ENCODE measurements around the gene TMPRSS11B.
"Not testable (repeated sequence)": the region's sequence is repeated elsewhere in the genome, so short reads cannot be mapped to it uniquely, and the experiment has no call there.

The TMPRSS11B gene

DNA sequence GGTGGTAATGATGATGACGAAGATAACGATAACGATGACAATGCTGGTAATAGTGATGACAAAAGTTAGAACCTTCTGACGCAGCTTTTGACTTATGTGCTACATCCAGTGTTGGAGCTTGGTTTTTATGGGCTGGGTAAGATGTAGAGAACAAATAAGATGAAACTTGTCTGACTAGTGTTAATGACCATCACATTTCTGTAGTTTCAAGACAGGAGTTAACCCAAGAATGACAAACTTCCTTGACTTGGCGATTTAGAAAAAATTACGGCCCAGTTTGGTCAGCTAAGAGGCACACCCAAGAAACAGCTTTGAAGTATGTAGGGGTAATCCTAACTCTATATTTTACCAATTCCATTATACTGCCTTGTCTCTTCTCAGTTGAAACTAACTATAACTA, at the start of gene TMPRSS11B:
Gene TMPRSS11B, minus strand, starts transcription at position 101 of the 400 bp plus-strand sequence. CDS start 136 bp downstream, outside the sequence.
- DNase-seq = no peak

DNA sequence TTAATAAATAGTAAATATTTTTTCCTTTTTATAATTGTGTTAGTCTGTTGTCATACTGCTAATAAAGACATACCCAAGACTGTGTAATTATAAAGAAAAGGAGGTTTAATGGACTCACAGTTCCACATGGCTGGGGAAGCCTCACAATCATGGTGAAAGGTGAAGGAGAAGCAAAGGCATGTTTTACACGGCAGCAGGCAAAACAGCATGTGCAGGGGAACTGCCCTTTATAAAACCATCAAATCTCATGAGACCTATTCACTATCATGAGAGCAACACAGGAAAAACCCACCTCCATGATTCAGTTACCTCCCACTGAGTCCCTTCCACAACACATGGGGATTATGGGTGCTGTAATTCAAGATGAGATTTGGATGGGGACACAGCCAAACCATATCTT, 45.8 kb upstream of the TMPRSS11B start:
- DNase-seq = no peak

DNA sequence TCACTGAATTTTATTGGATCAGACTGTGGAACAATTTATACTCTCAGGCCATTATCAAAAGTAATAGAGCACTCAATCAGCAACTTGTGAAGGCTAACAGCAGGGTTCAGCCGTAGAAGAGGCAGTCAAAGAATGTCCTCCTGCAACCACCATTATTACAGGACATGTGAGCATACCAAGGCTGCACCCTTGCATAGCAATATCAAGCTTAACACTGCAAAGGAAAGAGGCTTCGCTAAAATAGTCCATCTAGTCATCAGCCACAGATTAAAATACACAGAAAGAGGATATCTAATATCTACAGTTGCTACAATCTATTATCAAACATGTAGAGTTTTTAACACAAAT, 42.9 kb upstream of the TMPRSS11B start:
- DNase-seq = no peak

- no peak for DNase-seq
Observed at GRCh38 chr4:68287704-68288392, 42.4 kb upstream of the TMPRSS11B start.

DNA sequence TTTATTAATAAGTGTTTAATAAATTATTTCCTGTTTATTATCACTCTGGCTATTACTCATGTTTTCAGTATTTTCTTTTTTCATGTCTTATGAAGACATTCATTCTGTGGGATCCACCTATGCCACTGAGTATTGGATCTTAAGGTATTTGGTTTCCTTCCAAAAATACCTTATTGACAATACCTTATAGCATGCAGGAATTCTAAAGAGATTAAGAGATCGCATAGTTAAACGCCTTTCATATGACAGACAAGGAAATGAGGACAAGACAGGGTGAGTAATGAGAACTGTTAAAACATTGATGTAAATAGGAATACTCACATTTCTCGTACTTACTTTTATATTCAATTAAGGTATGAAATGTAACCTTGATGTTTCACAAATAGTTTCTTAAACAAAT, 38.2 kb upstream of the TMPRSS11B start:
- DNase-seq = no peak

- DNase-seq = no peak
Observed at GRCh38 chr4:68283095-68283494, 37.6 kb upstream of the TMPRSS11B start.

DNA sequence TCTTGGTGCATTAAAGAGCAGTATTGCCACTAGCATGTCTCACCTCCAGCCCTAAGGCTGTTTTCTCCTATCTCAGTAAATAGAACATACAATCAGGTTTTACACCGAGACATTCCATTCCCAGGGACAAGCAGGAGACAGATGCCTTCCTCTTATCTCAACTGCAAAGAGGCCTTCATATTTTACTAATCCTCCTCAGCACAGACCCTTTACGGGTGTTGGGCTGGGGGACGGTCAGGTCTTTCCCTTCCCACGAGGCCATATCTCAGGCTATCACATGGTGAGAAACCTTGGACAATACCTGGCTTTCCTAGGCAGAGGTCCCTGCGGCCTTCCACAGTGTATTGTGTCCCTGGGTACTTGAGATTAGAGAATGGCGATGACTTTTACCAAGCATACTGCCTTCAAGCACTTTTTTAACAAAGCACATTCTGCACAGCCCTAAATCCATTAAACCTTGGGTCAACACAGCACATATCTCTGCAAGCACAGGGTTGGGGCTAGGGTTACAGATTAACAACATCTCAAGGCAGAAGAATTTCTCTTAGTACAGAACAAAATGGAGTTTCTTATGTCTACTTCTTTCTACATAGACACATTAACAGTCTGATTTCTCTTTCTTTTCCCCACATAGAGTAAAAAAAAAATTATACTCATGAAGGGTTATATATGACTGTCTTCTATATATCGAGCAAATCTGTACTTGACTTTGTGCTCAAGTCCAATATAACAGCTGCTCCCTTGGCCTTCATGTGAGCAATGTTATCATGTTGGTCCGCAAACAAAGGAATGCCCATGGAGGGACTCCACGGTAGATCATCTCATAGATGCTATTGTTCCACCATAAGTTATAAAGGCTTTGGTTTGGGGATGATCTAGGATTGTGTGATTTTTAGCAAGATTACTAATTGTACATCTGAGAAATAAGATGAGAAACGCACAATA, 36.6 kb upstream of the TMPRSS11B start:
- DNase-seq = not testable (repeated sequence)

- no peak for DNase-seq
Observed at GRCh38 chr4:68278029-68278428, 32.5 kb upstream of the TMPRSS11B start.

DNA sequence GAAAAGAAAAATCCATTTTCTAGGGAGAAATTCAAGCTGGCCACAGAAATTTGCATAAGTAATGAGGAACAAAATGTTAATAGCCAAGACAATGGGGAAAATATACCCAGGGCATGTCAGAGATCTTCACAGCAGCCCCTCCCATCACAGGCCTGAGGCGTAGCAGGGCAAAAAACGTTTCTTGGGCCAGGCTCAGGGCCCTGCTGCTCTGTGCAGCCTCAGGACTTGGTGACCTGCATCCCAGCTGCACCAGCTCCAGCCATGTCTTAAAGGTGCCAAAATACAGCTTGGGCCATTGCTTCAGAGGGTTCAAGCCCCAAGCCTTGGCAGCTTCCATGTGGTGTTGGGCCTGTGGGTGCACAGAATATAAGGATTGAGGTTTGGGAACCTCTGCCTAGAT, 32.1 kb upstream of the TMPRSS11B start:
- DNase-seq = no peak

DNA sequence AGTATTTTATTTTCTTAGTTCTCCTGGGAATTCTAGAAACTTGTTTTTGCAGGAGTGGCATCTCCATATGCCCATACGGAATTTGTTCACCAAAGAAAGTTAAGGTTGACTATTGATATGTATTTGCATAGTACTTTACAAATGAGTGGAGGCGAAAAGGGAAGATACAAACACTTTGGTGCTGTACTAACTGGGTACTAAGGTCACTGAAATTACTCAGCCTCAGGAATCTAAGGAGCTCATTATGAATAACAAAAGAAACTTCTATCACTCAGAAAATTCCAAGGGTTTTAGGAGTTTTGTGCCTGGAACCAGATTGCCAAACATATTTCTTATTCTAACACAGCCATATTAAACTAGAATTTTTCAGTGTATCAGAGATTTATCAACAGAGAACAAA, 27.4 kb upstream of the TMPRSS11B start:
- DNase-seq = no peak

GRCh38 chr4:68272380-68272779, 26.9 kb upstream of the TMPRSS11B start:
- DNase-seq = no peak

DNA sequence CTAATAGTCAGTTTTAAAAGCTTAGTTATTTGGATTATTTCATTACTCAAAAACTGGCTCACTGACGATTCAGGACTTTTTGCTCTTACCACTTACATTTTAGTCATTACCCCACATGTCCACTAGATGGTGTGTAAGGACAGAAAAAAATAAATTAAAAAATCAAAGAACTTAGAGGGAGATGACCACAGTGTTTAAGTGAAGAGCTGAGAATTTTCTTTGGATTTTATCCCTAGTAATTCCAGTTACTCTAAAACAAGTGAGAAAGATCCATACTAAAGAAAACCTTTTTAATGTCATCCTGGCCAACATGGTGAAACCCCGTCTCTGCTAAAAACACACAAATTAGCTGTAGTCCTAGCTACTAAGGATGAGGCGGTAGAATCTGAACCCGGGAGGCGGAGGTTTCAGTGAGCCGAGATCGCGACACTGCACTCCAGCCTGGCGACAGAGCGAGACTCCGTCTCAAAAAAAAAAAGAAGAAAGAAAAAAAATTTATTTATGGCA, 26.4 kb upstream of the TMPRSS11B start:
- no peak for DNase-seq

DNA sequence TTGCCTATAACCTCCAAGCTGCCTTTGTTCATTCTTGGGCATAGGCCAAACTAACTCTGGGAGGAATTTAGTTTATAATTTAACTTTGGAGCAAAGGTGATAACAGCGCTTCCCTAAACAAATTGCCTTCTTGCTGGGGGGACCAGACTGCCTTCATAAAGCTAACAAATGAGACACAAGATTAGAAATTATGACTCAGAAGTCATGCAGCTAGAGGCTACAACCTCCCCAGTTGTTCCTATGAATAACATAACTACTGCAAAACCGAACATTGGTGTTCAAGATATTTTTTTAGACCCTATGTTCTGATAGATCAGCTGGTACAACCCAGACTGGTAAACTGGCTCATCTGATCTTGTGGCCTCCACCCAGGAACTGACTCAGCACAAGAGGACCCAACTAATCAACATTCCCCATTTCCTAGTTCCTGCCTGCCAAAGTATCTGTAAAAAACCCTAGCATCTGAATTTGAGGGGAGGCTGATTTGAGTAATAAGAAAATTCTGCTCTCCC, 22.0 kb upstream of the TMPRSS11B start:
- no peak for DNase-seq

DNA sequence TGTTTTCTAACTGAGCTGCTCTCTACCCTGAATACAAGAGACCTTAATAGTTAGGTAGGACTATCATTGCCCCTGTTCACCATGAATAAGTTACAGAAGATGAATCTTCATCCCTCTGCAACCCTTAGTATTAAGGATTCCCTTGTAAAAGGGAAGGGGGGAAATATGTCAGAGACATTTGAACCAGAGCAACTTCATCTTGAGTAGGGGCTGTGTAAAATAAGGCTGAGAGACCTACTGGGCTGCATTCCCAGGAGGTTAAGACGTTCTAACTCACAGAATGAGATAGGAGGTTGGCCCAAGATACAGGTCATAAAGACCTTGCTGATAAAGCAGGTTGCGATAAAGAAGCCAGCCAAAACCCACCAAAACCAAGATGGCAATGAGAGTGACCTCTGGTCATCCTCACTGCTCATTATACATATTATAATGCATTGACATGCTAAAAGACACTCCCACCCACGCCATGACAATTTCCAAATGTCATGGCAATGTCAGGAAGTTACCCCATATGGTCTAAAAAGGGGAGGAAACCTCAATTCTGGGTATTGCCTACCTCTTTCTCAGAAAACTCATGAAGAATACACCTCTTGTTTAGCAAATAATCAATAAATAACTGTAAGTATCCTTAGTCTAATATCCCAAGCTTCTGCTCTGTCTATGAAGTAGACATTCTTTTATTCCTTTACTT, 19.5 kb upstream of the TMPRSS11B start:
- DNase-seq = no peak

DNA sequence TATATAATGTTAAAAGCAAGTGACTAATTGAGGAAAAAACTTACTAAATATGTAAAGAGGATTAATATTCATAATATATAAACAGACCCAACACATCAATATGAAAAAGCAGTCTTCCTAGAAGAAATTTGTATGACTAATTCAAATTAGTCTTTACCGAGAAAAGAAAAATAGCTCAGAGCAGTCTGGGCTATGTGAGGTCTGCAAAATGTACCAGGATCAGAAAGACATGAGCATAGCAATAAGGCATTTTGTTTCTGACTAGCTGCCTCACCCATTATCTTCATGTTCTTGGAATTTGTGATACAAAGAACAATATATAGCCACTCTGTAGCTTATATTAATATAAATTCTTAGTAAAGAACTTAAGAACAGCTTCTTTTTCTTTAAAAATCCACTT, 13.7 kb upstream of the TMPRSS11B start:
- no peak for DNase-seq

GRCh38 chr4:68257719-68258118, 12.2 kb upstream of the TMPRSS11B start:
- DNase-seq = no peak

GRCh38 chr4:68256284-68256683, 10.8 kb upstream of the TMPRSS11B start:
- no peak for DNase-seq

- no peak for DNase-seq
Observed at GRCh38 chr4:68250151-68250930, 4.8 kb upstream of the TMPRSS11B start.

GRCh38 chr4:68249434-68249833, 3.9 kb upstream of the TMPRSS11B start:
- no peak for DNase-seq

DNA sequence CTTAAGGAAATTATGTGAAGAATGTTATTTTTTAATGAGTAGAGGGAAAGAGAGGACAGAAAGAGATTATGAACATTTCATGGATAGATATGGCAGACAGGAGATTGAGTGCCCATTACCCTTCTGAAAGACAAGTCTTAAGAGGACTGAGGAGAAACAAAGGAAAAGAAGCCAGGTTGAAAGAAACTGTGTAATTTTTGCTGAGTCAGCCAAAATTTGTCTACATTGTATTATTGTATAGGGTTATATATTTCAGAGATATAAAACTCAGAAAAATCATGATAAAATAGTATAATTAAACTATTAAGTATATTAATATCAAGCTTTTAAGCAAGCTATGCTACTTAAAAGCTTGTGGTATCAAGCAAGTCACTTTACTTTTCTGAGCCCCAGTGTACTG, 4.9 kb downstream of the TMPRSS11B start:
- DNase-seq = no peak

DNA sequence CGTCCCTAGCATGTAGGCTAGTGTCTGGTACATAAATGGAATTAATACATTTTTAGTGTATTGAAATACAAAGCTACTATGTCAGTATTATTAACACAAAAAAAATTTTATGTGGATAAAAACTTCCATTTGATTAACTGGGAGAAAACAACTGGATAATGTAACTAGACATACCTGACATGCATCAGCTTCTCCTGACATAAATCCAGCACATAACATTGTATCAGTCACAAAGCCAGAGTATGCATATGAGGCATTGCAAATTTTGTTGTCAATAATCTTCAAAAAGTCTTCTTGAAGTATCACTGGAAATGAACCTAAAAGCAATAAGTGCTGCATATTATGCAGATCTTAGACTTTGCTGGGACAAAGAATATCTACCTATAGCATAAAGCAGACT, 16.9 kb downstream of the TMPRSS11B start:
- no peak for DNase-seq

DNA sequence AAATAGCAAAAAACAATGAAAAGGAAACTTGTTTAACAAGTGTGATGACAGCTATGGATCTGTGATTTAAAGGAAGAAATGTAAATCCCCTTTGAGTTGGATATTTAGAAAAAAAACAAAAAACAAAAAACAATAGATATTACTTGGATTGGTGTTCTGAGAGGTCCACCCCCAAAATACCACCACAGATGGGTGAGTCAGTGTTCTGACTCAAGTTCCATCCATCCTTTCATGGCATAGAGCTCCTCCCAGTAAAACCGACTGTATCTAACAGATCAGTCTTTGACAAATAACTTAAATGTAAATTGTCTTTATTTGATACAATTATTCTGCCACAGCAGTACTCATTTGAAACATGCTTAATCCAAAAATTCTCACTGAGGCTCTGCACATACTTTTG, 27.4 kb downstream of the TMPRSS11B start:
- DNase-seq = no peak

Measured in NCI-H1930 (cell line).